Thoracic aorta (tissue), 2 donors: ENCODE measurements around the gene JKAMP. TPM values are rescaled to one million over a fixed set of nuclear protein-coding genes. Genes with fewer than 3 reads are reported as not detected.

ENCODE experiments used
- ATAC-seq: fragments of 150-250 bp; one replicate; pipeline ENCODE4 v1.8.0; 2017; ENCODE audit warnings: low read depth; ENCODE audit not compliant: insufficient number of reproducible peaks, low FRiP score
- DNase-seq: peaks from one replicate; pipeline ENCODE4 v3.0.0-alpha.2; 2020; ENCODE audit warnings: low spot score
- H3K27ac ChIP-seq, 2 donors: fragments of 200-600 bp; sonication (generic); 1 replicate in 1 of 2; 2 replicates in 1 of 2; pipeline ENCODE4 v1.5.1; 2016; ENCODE audit warnings: mild to moderate bottlenecking in 2 of 2, moderate library complexity in 2 of 2
- H3K27me3 ChIP-seq: fragments of 200-600 bp; sonication (generic); replicated peaks from 2 replicates; pipeline ENCODE4 v1.6.0; 2016; ENCODE audit warnings: mild to moderate bottlenecking; ENCODE audit not compliant: insufficient read depth
- H3K36me3 ChIP-seq: fragments of 200-600 bp; sonication (generic); one replicate; pipeline ENCODE4 v1.5.1; 2016
- H3K4me1 ChIP-seq, 2 donors: fragments of 200-600 bp; sonication (generic); 1 replicate in 1 of 2; 2 replicates in 1 of 2; pipeline versions ENCODE4 v1.5.1 to v1.6.0; 2016; ENCODE audit warnings: low read depth in 2 of 2, mild to moderate bottlenecking in 1 of 2; ENCODE audit not compliant: control insufficient read depth in 1 of 2
- H3K4me3 ChIP-seq: fragments of 200-600 bp; sonication (generic); 2 replicates; pipeline ENCODE4 v1.5.1; 2016; ENCODE audit warnings: mild to moderate bottlenecking
- H3K9me3 ChIP-seq: fragments of 200-600 bp; sonication (generic); 2 replicates; pipeline ENCODE4 v1.5.1; 2016
- CTCF ChIP-seq: fragments of 200-600 bp; sonication (generic); IDR thresholded peaks from one replicate; pipeline ENCODE4 v1.5.1; 2019; ENCODE audit warnings: antibody characterized with exemption
- total RNA-seq, 2 donors: library from RNA; depleted of rRNA; stranded (reverse); fragments of >200 nt; gene quantifications; one replicate each; pipeline versions ENCODE4 v1.1.0 to v1.2.3, GENCODE V29; 2016

Gene JKAMP
- total RNA-seq, 2 donors from 2014 or later: 57.4 to 75.1 TPM

GRCh38 chr14:59465316-59466135, 18.8 kb upstream of the JKAMP start, which contains the start of gene GPR135:
TSS of gene GPR135 (minus strand) at chr14:59465380. CDS start at chr14:59465226, 154 bp downstream.
- H3K4me1 ChIP-seq: peaks cover 5 to 16% of the 10 kb centered on the region in 2 donors
- H3K9me3 ChIP-seq: no peaks in the 10 kb centered on the region
- peak within 1 kb of the TSS; percentile 84 for H3K4me3 ChIP-seq
- no peaks in the 10 kb centered on the region for H3K36me3 ChIP-seq
- no peak for ATAC-seq
- no peaks in the 10 kb centered on the region for H3K27me3 ChIP-seq
- H3K27ac ChIP-seq: peak within 1 kb of the TSS; percentile 70 to 82
- DNase-seq: no peak
- no peak for TF ChIP-seq CTCF

- TF ChIP-seq CTCF: no peak
- Histone ChIP-seq H3K4me3 (no peak overlapping the region), H3K4me1 (peaks cover 0 to 24% of the 10 kb centered on the region in 2 donors), H3K27me3 (no peaks in the 10 kb centered on the region), H3K27ac (peak overlapping the region; percentile 52 to 57), H3K36me3 (peaks cover 8% of the 10 kb centered on the region), H3K9me3 (no peaks in the 10 kb centered on the region)
- no peak for ATAC-seq
- DNase-seq: no peak
These were observed 10.1 kb upstream of the JKAMP start for GRCh38 chr14:59474172-59474571.

- no peak for ATAC-seq
These were observed 8.6 kb upstream of the JKAMP start for GRCh38 chr14:59475709-59476108.

GRCh38 chr14:59478540-59478939, 5.8 kb upstream of the JKAMP start:
- Histone ChIP-seq H3K27me3 (no peaks in the 10 kb centered on the region), H3K36me3 (peaks cover 1% of the 10 kb centered on the region), H3K27ac (no peak overlapping the region), H3K4me3 (no peak overlapping the region), H3K9me3 (no peaks in the 10 kb centered on the region), H3K4me1 (peaks cover 13 to 66% of the 10 kb centered on the region in 2 donors)
- no peak for DNase-seq
- no peak for ATAC-seq
- TF ChIP-seq CTCF: no peak

More at GRCh38 chr14:59475709-59476108, 8.6 kb upstream of the JKAMP start:
- H3K4me3 ChIP-seq: no peak overlapping the region
- peaks cover 0 to 40% of the 10 kb centered on the region in 2 donors for H3K4me1 ChIP-seq
- peak overlapping the region in 1 of 2 donors; percentile 14 for H3K27ac ChIP-seq
- no peak for TF ChIP-seq CTCF
- H3K27me3 ChIP-seq: no peaks in the 10 kb centered on the region
- H3K36me3 ChIP-seq: peaks cover 8% of the 10 kb centered on the region
- no peaks in the 10 kb centered on the region for H3K9me3 ChIP-seq
- DNase-seq: no peak

GRCh38 chr14:59480166-59480565, 4.2 kb upstream of the JKAMP start:
- H3K9me3 ChIP-seq: no peaks in the 10 kb centered on the region
- no peak for ATAC-seq
- no peak for DNase-seq
- H3K27ac ChIP-seq: peak overlapping the region in 1 of 2 donors; percentile 57
- H3K36me3 ChIP-seq: no peaks in the 10 kb centered on the region
- TF ChIP-seq CTCF: no peak
- no peaks in the 10 kb centered on the region for H3K27me3 ChIP-seq
- H3K4me1 ChIP-seq: peaks cover 13 to 54% of the 10 kb centered on the region in 2 donors
- H3K4me3 ChIP-seq: no peak overlapping the region
